ENCODE measurements around the gene DDX51. TPM values are rescaled to one million over a fixed set of nuclear protein-coding genes. Genes with fewer than 3 reads are reported as not detected.

DDX51 gene
- total RNA-seq, 1 donor from 2014 or later = 39.9 TPM

DNA sequence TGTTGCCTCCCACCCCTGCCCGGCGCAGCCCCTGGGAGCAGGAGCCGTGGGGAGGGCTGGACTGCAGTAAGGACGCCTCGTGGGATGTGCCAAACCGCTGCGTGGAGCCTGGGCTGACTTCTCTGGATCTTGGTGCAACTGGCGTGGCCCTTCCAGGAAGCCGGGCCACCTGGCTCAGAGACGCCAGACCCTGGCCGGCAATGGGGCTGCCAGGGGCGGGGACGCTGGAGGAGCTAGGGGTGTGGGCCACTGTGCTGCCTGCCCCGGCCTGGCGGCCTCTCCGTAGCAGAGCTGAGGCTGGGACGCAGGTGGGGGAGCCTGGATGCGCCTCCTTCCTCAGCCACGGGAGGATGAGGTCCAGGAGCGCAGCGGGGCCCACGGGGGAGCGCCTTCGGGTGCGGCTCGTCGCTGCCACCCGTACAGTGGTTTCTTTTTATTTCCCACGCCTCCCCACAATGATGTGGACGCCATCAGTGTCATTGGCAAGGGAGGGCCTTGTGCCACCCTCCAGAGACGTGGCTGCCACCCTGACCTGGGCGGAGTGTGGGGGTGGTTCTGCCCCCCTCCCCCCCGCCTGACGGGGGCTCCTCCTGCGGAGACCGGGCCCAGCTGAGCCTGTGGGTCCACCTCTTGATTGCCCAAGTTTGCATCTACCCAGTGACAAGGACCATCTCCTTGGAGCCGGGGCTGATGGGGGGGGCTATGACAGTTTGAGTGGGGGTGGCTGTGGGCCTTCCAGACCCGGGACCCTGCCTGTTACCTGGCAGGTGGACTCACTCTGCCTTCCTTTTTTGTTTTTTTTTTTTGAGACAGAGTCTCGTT, 11.3 kb downstream of the DDX51 start:
- TF ChIP-seq, protein P1, sequence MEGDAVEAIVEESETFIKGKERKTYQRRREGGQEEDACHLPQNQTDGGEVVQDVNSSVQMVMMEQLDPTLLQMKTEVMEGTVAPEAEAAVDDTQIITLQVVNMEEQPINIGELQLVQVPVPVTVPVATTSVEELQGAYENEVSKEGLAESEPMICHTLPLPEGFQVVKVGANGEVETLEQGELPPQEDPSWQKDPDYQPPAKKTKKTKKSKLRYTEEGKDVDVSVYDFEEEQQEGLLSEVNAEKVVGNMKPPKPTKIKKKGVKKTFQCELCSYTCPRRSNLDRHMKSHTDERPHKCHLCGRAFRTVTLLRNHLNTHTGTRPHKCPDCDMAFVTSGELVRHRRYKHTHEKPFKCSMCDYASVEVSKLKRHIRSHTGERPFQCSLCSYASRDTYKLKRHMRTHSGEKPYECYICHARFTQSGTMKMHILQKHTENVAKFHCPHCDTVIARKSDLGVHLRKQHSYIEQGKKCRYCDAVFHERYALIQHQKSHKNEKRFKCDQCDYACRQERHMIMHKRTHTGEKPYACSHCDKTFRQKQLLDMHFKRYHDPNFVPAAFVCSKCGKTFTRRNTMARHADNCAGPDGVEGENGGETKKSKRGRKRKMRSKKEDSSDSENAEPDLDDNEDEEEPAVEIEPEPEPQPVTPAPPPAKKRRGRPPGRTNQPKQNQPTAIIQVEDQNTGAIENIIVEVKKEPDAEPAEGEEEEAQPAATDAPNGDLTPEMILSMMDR (IDR thresholded peaks at IDR 0.05) = no peak
- ATAC-seq (ENCODE audit: low read depth) (no peak), DNase-seq (no peak)
- H3K27ac Mint-ChIP-seq = no peak overlapping the region
- H3K9me3 Mint-ChIP-seq = peaks cover 7% of the 10 kb centered on the region
- ChIA-PET POLR2A (no interaction called here), CTCF (no interaction called here)
- no peak overlapping the region for H3K4me3 Mint-ChIP-seq
- H3K36me3 Mint-ChIP-seq (ENCODE audit: low read depth) = peaks cover 21% of the 10 kb centered on the region
- intact Hi-C loops (cut with micrococcal nuclease) = no loop called here
- no peaks in the 10 kb centered on the region for H3K27me3 Mint-ChIP-seq
- H3K4me1 Mint-ChIP-seq = no peaks in the 10 kb centered on the region

DNA sequence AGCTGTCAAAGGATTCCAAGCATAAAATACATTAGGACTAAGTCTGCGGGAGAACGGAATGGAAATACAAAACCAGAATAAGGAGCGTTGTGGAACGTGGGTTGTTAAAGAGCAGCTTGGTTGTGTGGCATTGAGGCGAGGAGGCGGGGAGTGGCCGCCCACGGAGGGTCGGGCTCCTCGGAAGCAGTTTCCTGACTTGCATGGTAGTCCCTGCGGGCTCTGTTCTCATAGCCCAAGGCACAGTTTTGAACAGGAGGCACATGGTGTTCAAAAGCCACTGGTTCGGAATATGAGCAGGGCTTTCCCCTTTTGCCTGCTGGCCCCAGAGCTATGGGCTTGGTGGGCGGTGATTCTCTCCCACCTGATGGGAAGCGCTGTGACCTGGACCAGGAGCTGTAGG, 12.2 kb downstream of the DDX51 start:
- no peak overlapping the region for H3K4me3 Mint-ChIP-seq
- H3K27ac Mint-ChIP-seq = no peak overlapping the region
- ATAC-seq (ENCODE audit: low read depth) (no peak), DNase-seq (no peak)
- TF ChIP-seq, protein P1 (IDR thresholded peaks at IDR 0.05) = no peak
- peaks cover 8% of the 10 kb centered on the region for H3K9me3 Mint-ChIP-seq
- no peaks in the 10 kb centered on the region for H3K27me3 Mint-ChIP-seq
- POLR2A ChIA-PET = no interaction called here
- H3K36me3 Mint-ChIP-seq (ENCODE audit: low read depth) = peaks cover 23% of the 10 kb centered on the region
- CTCF ChIA-PET = no interaction called here
- intact Hi-C loops (cut with micrococcal nuclease) = no loop called here
- H3K4me1 Mint-ChIP-seq = no peaks in the 10 kb centered on the region

DNA sequence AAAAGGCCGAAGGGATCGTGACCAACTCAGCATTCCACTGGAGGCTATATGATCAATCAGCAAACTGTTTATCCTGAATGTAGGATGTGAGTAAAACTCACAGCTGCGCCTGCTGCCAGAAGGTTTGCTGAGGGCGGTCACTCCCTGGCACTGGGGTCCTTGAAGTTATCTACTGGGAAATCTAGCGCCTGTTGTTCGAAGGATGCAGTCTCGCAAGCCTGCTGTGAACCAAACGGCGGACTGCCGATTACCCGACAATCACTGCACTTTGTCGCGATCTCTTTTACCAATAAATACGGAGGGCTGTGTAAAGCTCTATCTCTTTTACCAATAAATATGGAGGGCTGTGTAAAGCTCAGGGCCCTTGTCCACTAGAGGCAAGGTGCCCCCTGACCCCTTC, 12.9 kb downstream of the DDX51 start:
- no peak for DNase-seq
- H3K4me3 Mint-ChIP-seq = no peak overlapping the region
- ChIA-PET CTCF (no interaction called here), POLR2A (no interaction called here)
- H3K27me3 Mint-ChIP-seq = no peaks in the 10 kb centered on the region
- peaks cover 30% of the 10 kb centered on the region for H3K36me3 Mint-ChIP-seq (ENCODE audit: low read depth)
- intact Hi-C loops (cut with micrococcal nuclease) = no loop called here
- H3K4me1 Mint-ChIP-seq = no peaks in the 10 kb centered on the region
- TF ChIP-seq, protein P1 (IDR thresholded peaks at IDR 0.05) = no peak
- no peak overlapping the region for H3K27ac Mint-ChIP-seq
- H3K9me3 Mint-ChIP-seq = peaks cover 8% of the 10 kb centered on the region
- ATAC-seq (ENCODE audit: low read depth) = no peak

DNA sequence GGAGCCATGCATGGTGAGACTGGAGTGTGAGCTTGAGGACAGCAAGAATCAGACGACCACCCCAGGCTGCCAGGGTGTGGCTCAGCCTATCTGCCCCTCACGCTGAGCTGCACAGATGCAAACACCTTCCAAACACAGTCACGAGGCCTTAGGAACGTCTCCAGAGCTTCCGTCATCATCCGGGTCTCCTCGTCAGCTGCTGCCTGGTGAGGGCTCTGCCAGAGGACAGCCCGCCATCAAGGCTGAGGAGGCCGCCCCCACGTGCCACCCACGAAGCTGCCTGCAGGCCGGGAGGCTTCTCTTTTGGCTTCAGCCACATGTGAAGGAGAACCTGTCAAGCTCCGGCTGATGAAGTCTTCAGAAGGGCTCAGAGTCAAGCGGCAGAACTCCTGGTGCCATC, 13.4 kb downstream of the DDX51 start:
- H3K4me3 Mint-ChIP-seq = no peak overlapping the region
- CTCF ChIA-PET = no interaction called here
- H3K4me1 Mint-ChIP-seq = no peaks in the 10 kb centered on the region

DNA sequence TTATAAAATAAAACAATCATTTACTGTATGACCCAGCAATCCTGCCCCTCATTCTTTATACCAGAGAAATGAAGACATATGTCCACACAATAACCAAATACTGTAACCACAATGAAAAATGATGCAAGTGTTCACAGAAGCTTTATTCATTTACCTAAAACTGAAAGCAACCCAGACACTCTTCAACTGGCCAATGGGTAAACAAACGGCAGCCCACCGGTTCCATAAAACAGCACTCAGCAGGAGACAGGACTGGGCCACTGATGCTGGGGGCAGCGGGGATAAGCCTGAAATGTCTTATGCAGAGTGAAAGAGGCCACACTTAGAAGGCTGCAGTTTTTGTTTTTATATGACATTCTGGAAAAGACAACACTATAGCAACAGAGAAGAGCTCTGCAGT, 15.1 kb downstream of the DDX51 start:
- H3K4me3 Mint-ChIP-seq = no peak overlapping the region
- H3K27ac Mint-ChIP-seq = no peak overlapping the region
- H3K36me3 Mint-ChIP-seq (ENCODE audit: low read depth) = peaks cover 49% of the 10 kb centered on the region
- TF ChIP-seq, protein P1 (IDR thresholded peaks at IDR 0.05) = no peak
- peaks cover 8% of the 10 kb centered on the region for H3K9me3 Mint-ChIP-seq
- intact Hi-C loops (cut with micrococcal nuclease) = no loop called here
- ChIA-PET CTCF (no interaction called here), POLR2A (no interaction called here)
- H3K27me3 Mint-ChIP-seq = no peaks in the 10 kb centered on the region
- no peak for DNase-seq
- ATAC-seq (ENCODE audit: low read depth) = no peak
- H3K4me1 Mint-ChIP-seq = no peaks in the 10 kb centered on the region

More for the DNA sequence above, 13.4 kb downstream of the DDX51 start:
- TF ChIP-seq, protein P1 (IDR thresholded peaks at IDR 0.05) = no peak
- H3K27me3 Mint-ChIP-seq = no peaks in the 10 kb centered on the region
- ATAC-seq (ENCODE audit: low read depth) (no peak), DNase-seq (no peak)
- H3K9me3 Mint-ChIP-seq = peaks cover 8% of the 10 kb centered on the region
- POLR2A ChIA-PET = no interaction called here
- H3K36me3 Mint-ChIP-seq (ENCODE audit: low read depth) = peaks cover 35% of the 10 kb centered on the region
- intact Hi-C loops (cut with micrococcal nuclease) = no loop called here
- no peak overlapping the region for H3K27ac Mint-ChIP-seq

Data from activated B cell treated with CpG ODN at 0.5 μM for 24 hours (primary cell).